Measurements from ENCODE around the gene COQ4.
"Not testable (repeated sequence)": the region's sequence is repeated elsewhere in the genome, so short reads cannot be mapped to it uniquely, and the experiment has no call there.

The COQ4 gene

DNA sequence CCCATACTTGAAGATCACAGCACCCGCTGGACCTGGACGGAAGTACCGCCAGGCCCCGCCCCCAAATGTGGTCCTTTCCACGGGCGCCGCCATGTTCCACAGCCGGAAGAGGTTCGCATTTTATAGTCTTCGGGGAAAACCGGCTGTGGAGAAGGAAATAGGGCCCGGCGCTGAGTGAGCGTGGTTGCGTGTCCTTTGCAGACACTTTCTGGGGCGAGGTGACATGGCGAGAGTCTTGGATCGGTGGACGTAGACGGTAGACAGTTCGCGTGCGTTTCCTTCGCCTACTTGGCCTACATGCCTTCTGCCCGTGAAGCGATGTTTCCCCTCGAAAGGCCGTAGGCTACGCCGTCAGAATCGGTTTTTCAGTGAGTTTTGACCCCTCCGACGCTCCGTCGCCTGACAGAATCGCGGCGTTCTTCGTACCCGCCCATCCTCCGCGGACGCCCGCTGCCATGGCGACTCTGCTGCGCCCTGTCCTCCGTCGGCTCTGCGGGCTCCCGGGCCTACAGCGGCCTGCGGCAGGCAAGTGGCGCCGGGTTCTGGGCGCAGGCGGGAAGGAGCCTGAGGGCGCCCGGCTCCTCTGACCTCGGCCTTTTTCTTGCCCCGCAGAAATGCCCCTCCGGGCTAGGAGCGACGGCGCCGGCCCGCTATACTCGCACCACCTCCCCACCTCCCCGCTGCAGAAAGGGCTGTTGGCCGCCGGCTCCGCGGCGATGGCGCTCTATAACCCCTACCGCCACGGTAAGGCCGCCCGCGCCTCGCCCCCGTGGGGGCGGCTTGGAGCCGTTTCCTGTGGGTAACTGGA, at the start of gene COQ4, which contains the start of gene TRUB2:
Gene COQ4, plus strand, starts transcription at position 436 of the 808 bp plus-strand sequence. Its CDS starts 20 bp downstream, at position 456.
Gene TRUB2, minus strand, starts transcription at position 44 of the 808 bp plus-strand sequence. Its CDS starts 39 bp downstream, at position 5.
- DNase-seq (ENCODE audit: low read depth in 2 of 2, low spot score in 1 of 2): peak; percentile 84 to 85

DNA sequence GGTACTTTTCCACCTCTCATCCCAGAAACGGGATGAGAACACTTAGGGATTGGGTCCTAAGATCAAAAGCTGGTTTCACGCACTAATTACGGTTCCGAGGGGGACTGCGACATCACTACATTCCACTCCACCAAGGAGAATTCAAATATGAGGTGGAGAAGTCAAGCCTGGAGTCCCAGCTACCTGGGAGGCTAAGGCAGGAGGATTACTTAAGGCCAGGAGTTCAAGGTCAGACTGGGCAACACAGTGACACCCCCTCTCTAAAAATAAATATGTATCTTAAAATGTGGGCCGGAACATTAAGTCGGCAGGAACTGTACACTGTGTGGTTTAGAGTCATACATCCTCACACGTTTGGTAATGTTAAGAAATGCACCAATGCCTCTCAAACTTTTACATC, 48.4 kb upstream of the COQ4 start:
- no peak for DNase-seq (ENCODE audit: low read depth in 2 of 2, low spot score in 1 of 2)

DNA sequence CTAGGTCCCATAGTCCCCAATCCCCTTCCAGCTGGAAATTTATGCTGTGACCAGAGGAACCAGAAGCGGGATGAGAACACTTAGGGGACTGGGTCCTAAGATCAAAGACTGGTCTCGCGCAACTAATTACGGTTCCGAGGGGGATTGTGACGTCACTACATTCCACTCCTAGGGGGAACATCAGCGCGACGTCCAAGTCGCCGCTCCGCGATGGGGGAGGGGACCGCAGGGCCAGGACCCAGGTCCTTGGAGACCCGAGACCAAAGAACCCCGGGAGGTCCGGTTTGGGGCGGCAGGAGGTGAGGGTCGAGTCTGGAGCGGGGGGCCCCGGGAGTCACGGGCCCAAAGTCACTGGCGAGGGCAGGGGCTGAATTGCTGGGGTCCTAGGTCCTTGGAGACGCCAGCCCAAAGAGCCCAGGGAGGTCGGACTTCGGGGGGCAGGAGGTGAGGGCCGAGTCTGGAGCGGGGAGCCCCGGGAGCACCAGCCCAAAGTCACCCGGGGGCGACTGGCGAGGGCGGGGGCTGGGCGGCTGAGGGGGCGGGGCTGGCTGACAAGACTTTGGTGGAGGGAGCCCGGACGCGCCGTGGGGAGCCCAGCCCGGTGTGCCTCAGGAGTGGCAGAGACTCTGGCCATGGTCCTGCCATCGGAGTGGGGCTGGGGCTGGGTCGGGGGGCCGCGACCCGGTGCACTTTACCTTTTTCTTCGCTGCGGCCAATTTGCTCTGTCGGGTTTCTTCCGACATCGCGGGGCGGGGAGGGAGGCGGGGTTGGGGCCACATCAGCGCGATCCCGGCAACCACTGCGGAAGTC, 47.2 kb upstream of the COQ4 start, which contains the start of gene GOLGA2:
Gene GOLGA2, minus strand, starts transcription at position 810 of the 810 bp plus-strand sequence. Its CDS starts 31 bp downstream, at position 779.
- no peak for DNase-seq (ENCODE audit: low read depth in 2 of 2, low spot score in 1 of 2)

DNA sequence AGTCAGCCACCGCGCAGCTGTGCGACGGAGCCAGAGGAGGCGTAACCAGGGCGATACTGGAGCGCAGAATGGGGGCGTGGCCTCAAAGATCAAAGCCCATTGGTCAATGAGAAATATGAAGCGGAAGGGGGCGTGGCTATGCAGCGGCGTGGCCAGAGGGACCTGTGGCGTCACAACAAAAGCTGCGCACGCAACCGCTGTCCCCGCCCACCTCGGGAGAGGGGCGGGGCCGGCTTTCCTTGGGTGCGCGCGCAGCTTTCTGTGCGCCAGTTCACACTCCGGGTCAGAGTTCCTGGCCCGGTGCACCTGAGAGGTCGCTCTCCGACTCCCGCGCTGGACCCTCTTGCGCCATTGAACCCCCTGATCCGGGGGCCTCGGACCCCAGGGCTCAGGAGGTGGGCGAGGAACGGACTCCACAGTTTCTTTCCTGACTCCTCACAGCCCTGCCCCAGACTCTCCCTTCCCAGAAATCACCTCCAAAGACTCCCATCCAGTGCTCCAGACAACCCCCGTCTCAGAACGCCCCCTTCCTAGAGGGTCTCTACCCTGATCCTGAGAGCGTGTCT, 46.5 kb upstream of the COQ4 start, which contains the start of gene SWI5:
Gene SWI5, plus strand, starts transcription at position 269 of the 566 bp plus-strand sequence.
- DNase-seq (ENCODE audit: low read depth in 2 of 2, low spot score in 1 of 2): peak; percentile 99 to 100

DNA sequence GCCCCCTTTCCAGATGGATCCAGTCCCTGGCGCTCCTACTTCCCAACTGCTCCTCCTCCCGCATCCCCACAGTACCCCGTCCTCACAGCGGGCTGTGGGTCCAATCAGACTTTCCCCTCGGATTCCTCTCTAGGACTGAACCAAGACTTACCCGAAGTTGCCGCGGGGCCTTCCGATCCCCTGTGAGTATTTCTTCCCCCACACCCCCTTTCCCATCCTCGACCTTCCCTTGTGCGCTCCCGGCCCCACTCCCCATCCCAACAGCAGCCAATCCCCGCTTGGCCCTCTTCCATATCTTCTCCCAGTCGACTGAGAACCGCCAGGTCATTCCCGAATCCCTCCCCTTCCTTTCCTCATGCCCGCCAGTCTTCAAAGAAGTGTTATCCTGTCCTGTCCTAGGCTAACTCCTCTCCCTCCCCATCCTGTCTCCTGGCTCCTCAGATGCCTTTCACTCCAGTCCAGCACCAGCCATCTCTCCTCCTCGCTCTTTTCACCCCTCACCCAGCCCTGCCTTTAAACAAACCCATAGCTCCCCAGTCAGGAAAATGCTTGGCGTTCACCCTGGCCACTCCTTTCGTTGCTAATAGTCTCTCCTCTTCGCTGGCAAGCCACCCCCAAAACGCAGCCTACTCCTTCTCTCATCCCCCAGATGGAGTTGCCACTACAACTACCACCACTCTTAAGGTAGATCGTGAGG, 45.9 kb upstream of the COQ4 start:
- no peak for DNase-seq (ENCODE audit: low read depth in 2 of 2, low spot score in 1 of 2)

DNA sequence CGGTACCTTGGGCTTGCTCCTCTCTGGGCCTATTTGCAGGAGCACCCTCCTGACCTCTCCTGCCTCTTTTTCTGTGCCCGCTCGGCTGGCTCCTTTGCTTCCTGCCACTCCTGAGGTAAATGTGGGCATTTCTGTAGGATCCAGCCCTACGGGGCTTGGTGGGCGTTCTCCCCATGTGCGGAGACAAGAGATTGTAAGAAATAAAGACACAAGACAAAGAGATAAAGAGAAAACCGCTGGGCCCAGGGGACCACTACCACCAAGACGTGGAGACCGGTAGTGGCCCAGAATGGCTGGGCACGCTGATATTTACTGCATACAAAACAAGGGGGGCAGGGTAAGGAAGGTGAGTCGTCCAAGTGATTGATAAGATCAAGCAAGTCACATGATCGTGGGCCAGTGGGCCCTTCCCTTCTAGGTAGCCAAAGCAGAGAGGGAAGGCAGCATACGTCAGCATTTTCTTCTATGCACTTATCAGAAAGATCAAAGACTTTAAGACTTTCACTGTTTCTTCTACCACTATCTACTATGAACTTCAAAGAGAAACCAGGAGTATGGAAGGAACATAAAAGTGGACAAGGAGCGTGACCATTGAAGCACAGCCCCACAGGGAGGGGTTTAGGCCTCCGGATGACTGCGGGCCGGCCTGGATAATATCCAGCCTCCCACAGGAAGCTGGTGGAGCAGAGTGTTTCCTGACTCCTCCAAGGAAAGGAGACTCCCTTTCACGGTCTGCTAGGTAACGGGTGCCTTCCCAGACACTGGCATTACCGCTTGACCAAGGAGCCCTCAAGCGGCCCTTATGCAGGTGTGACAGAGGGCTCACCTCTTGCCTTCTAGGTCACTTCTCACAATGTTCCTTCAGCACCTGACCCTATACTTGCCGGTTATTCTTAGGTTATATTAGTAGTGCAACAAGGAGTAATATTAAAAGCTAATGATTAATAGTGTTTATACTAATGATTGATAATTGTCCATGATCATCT, 43.3 kb upstream of the COQ4 start:
- not testable (repeated sequence) for DNase-seq (ENCODE audit: low read depth in 2 of 2, low spot score in 1 of 2)

DNA sequence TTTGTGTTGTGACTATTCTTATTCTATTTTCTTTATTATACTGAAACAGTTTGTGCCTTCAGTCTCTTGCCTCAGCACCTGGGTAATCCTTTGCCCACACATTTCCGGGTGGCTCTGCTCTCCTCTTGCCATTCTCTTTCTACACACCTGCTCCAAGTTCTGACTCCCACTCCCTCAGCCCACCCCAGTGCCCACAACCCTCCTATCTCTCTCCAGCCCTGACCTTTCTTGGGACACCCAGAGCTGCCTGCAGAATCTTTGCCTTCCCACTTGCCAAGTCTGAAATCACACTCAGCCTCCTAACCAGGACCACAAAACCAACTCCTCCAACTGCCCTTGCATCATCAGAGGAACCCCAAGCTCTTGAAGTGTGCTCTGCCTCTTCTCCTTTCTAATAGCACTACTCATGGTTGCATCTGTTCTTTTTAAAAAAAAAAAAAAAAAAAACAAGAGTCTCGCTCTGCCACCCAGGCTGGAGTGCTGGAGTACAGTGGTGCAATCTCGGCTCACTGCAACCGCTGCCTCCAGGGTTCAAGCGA, 42.5 kb upstream of the COQ4 start:
- no peak for DNase-seq (ENCODE audit: low read depth in 2 of 2, low spot score in 1 of 2)

DNA sequence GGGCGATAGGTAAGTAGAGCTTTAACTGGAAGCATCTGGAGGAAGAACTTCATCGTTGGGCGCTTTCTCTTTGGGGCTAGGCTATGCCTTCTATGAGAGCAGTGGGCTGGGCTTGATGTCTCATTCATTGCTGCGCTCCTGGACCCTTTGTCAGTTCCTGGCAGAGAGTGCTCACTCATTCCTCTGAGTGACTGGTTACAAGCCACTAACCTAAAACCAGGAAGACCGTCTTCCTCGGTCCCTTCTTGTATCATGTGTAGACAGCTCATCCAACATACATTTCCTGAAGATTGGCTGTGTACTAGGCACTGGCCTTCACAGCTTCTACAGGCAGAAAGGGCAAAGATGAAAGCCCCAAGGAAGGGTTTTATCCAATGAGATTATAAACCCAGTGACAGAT, 40.1 kb upstream of the COQ4 start:
- no peak for DNase-seq (ENCODE audit: low read depth in 2 of 2, low spot score in 1 of 2)

DNA sequence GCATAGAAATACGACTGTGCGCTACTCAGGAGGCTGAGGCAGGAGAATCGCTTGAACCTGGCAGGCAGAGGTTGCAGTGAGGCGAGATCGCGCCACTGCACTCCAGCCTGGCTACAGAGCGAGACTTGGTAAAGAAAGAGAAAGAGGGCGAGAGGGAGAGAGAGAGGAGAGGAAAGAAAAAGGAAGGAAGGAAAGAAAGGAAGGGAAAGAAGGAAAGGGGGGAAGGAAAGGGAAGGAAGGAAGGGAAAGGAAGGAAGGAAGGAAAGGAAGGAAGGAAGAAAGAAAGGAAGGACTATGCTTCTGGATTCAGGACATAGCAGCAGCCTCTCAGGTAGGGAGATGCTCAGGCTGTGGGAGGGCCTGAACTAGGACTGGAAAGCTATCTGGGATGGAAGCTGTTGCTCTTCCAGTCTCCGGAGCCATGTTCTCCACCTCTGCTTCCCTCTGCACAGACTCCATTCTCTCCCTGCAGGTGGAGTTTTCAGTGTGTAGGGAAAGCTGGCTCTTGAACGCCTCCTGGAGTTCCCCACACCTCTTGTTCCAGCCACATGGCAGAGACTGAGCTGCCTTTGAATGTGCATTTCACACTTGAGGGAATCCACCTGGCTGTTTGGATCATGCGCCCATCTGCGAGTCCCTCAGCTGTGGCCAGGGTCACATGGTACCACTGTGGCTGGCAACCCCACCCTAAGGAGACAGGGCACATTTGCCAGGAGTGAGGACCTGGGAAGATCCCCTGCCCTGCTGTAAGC, 37.4 kb upstream of the COQ4 start:
- no peak for DNase-seq (ENCODE audit: low read depth in 2 of 2, low spot score in 1 of 2)

DNA sequence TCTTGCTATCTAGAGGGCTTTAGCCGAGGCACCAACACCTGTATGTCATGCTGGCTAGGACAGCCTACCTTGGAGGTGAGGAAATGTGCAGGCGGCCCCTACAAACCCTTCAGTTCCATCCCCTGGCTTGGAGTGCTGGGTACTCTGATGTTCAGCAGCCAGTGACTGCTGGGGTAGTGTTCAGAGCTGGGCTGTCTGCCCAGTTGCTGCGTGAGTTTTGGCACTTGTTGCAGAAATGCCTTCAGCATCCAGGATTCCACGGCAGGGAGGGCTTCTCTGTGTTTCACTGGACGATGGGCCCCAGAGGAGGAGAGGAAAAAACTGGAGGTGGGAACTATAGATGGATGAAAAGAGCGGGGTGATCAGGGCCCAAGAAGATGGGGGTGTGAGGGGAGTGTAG, 36.2 kb upstream of the COQ4 start:
- no peak for DNase-seq (ENCODE audit: low read depth in 2 of 2, low spot score in 1 of 2)

DNA sequence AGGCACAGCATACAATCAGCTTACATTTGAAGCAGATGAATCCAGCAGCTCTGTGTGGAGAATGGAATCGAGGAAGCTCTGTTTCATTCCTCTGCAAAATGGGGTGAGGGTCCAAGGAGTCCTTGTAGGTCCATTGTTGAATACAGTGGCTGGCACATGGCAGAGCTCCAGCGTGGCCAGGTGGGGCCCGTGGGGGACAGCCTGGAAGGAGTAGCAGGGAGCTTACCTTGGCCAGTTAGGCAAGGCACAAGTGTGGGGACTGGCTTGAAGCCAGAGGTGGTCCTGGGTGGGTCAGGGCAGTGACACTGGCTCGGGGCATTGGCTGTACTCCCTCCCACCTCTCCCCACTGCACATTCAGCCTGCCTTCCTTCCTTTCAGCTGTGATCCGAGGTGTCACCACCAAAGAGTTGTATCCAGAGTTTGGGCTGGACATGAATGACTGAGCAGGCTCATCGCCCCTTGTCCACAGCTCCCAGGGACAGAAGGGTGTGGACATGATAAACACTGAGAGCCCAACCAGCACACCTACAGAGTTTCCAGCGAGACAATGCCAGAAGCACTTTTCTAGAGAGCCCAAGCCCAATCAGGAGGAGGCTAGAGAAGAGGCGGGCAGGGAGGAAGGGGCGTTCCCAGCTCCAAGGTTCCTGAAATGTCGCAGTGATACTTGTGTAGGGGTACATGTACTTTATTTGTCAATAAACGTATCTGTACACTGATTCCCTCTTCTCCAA, 34.2 kb upstream of the COQ4 start:
- no peak for DNase-seq (ENCODE audit: low read depth in 2 of 2, low spot score in 1 of 2)

DNA sequence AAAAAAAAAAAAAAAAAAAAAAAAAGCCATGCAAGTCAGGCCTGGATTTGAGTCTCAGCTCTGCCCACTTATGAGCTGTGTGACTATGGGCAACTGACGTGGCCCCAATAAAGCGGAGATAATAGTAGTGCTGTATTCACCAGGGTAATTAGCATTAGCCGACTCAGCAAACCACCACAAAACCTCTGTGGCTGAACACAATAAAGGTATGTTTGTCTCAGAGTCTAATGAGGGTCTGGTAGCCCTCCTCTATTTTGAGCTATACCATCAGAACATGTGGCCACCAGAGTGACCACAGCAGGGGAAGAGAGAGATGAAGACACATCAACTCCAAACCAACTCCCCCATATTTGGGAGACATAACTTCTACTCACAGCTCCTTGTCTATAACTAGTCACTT, 30.6 kb upstream of the COQ4 start:
- DNase-seq (ENCODE audit: low read depth in 2 of 2, low spot score in 1 of 2): no peak

DNA sequence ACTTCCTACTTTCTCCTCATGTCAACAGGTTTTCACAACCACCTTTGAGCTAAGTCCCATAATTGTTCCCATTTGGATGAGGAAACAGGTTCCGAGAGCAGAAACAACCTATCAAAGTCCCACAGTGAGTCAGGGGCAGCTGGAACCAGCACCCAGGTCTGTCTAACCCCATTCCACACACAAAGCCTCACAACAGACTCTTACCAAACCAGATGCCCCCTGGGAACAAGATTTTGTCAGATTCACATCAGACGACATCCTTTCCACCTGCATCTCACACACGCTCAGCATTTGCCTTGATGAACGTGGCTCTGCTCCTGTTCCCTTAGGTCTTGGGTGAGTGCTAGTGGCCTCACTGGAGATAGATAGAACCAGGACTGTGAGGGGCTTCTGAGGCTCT, 29.5 kb upstream of the COQ4 start:
- no peak for DNase-seq (ENCODE audit: low read depth in 2 of 2, low spot score in 1 of 2)

DNA sequence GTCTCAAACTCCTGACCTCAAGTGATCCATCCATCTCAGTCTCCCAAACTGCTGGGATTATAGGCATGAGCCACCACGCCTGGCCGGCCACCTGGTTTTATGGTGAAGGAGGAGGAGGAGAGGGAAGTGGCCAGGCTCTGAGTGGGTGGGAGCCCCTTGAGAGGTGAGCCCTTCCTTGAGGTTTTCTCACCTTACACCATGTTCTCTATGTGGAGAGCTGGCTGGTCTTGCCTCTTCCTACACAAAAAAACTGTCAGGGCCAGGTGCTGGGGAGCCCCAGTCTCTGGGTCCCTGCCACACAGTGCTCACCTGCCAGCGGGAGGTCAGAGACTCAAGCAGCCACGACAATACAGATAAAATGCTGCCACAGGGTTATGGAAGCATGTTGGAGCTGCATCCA, 28.5 kb upstream of the COQ4 start:
- no peak for DNase-seq (ENCODE audit: low read depth in 2 of 2, low spot score in 1 of 2)

DNA sequence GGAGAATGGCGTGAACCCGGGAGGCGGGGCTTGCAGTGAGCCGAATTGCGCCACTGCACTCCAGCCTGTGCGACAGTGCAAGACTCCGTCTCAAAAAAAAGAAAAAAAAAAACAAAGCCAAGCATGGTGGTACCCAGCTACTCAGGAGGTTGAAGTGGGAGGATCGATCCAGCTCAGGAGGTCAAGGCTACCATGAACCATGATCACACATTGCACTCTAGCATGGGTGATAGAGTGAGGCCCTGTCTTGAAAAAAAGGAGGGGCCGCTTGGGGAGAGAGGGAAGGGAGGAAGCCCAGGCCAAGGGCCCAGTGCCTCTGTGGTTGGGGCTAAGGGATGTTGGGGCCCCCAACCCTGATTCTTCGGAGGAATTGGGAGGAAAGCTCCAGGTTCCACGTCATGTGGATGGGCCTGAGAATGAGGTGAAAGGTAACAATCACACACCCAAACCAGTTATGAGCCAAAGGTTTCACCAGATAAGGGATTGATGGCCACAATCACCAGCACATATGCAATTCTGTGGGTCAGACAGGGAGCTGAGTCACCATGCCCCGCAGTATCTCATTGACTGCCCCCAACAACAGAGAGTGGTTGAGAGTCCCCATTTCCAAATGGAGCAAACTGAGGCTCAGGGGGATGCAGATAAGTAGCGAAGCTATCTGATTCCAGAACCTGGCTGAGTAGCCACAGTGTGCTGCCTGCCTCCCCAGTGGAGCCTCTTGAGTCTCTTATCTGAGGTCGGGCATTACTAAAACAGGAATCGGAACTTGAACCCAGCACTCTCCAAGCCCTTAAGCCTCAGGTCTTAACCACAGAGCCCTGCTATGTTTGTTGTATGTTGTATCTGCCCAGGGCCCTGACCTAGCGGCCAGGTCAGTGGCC, 26.1 kb upstream of the COQ4 start:
- no peak for DNase-seq (ENCODE audit: low read depth in 2 of 2, low spot score in 1 of 2)

DNA sequence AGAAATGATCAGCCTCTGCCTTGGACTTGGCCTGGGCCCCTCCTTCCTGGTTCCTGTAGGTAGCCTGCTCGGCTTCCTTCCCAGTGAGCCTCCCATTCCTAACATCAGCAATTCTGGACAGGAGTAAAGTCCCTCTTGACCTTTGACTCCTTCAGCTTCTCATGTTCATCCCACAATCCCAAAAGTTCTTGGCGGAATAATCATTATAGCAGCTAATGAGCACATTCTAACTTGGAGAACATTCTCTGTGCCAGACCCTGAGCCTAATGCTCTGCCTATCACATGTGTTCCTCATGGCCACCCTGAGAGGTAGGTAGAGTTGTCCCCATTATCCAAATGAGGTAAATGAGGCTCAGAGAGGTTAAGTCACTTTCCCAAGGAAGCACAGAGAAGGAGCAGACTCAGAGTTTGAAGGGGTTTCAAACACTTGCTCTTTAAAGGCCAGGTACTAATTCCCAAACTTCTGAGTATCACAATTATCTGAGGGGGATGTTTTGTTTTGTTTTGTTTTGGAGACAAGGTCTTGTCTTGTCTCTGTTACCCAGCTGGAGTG, 25.3 kb upstream of the COQ4 start:
- no peak for DNase-seq (ENCODE audit: low read depth in 2 of 2, low spot score in 1 of 2)

All from stimulated activated CD8-positive, alpha-beta memory T cell treated with anti-CD3 and anti-CD28 coated beads, Interleukin-4, amount 100 ng/mL, for 4 hours (primary cell).